SU-DHL-6 (cell line): Measurements from ENCODE around the gene GULP1.

ENCODE experiments used
- H2AFZ ChIP-seq: fragments of 200-600 bp; sonication (generic); 2 replicates; pipeline ENCODE4 v1.6.1; 2014; ENCODE audit warnings: low read depth, mild to moderate bottlenecking, moderate library complexity, mixed read lengths, antibody characterized with exemption, low read length; ENCODE audit not compliant: severe bottlenecking
- H3F3A ChIP-seq: fragments of 200-600 bp; shearing (Covaris generic); 2 replicates; pipeline ENCODE4 v1.6.0; 2016; ENCODE audit warnings: antibody characterized with exemption, mild to moderate bottlenecking; ENCODE audit not compliant: insufficient read depth
- H3K27ac ChIP-seq: fragments of 200-600 bp; sonication (generic); 2 replicates; pipeline ENCODE4 v1.5.1; 2016; ENCODE audit warnings: low read depth, mild to moderate bottlenecking, low read length, moderate library complexity, mixed read lengths
- H3K27me3 ChIP-seq: fragments of 200-600 bp; sonication (generic), shearing (Covaris generic); 2 replicates; pipeline ENCODE4 v1.6.0; 2014; ENCODE audit warnings: mild to moderate bottlenecking, low read length
- H3K36me3 ChIP-seq: fragments of 200-600 bp; sonication (generic); 2 replicates; pipeline ENCODE4 v1.6.1; 2014; ENCODE audit warnings: mild to moderate bottlenecking, low read length, mixed read lengths
- H3K4me2 ChIP-seq: fragments of 300-600, 200-600 bp; shearing (Covaris generic), sonication (generic); 2 replicates; pipeline ENCODE4 v1.6.0; 2014; ENCODE audit warnings: low read length, low read depth, mild to moderate bottlenecking; ENCODE audit not compliant: poor library complexity, severe bottlenecking
- H3K4me3 ChIP-seq: fragments of 200-600 bp; sonication (generic); 2 replicates; pipeline ENCODE4 v1.5.1; 2014; ENCODE audit warnings: antibody characterized with exemption, low read length, mild to moderate bottlenecking, mixed read lengths; ENCODE audit not compliant: insufficient read depth, poor library complexity, severe bottlenecking
- H3K79me2 ChIP-seq: fragments of 200-600 bp; sonication (generic); 2 replicates; pipeline ENCODE4 v1.6.1; 2014; ENCODE audit warnings: mild to moderate bottlenecking, low read length, moderate library complexity; ENCODE audit not compliant: insufficient read depth
- H3K9ac ChIP-seq: fragments of 200-600 bp; sonication (generic); 2 replicates; pipeline ENCODE4 v1.7.0; 2014; ENCODE audit warnings: mild to moderate bottlenecking, low read length
- H3K9me2 ChIP-seq: fragments of 200-600 bp; sonication (generic); replicated peaks from 2 replicates; pipeline ENCODE4 v1.6.1; 2014; ENCODE audit warnings: low read length; ENCODE audit not compliant: insufficient read depth
- H3K9me3 ChIP-seq: fragments of 200-600 bp; sonication (generic); 2 replicates; pipeline ENCODE4 v1.6.1; 2014; ENCODE audit warnings: low read length, mixed read lengths; ENCODE audit not compliant: insufficient read depth
- H4K20me1 ChIP-seq: fragments of 200-600 bp; sonication (generic); 2 replicates; pipeline ENCODE4 v1.6.1; 2014; ENCODE audit warnings: low read depth, mild to moderate bottlenecking, antibody characterized with exemption, low read length, moderate library complexity, mixed read lengths
- EZH2phosphoT487 ChIP-seq: fragments of 200-600 bp; sonication (generic), shearing (Covaris generic); conservative IDR thresholded peaks from 2 replicates; pipeline ENCODE4 v1.6.1; 2018; ENCODE audit warnings: mild to moderate bottlenecking, antibody characterized with exemption, low read length, moderate library complexity, mixed read lengths
- TF ChIP-seq, protein P1 (sequence below): fragments of 200-600 bp; sonication (generic); IDR thresholded peaks from one replicate; pipeline ENCODE4 v1.5.1; 2017; ENCODE audit warnings: antibody characterized with exemption, mild to moderate bottlenecking, low read length, moderate library complexity; ENCODE audit not compliant: insufficient read depth, poor library complexity, severe bottlenecking

GULP1 gene

DNA sequence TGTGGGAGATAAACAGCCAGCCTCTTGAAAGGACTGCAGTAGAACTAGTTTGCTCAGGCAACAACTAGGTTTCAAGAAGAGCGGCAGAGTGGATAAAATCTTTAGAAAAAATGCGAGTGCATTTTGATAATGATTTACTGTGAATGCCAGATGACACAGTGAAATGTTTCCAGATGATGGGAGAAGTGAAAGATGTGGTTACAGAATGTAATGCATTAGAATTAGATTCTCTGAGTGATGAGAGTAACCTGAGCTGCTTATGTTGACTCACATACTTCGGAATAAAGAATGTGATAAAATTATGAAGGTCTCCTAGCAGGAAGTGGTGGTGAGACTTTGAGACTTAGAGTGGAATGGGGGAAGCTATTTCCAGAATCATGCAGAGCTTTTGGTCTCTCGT, 184.3 kb downstream of the GULP1 start:
- H3K4me2 ChIP-seq, result no peak overlapping the region
- no peaks in the 10 kb centered on the region for H3K9me2 ChIP-seq
- no peak overlapping the region for H3K4me3 ChIP-seq
- H2AFZ ChIP-seq, result no peak overlapping the region
- H3K9ac ChIP-seq, result no peak overlapping the region
- no peaks in the 10 kb centered on the region for H3F3A ChIP-seq
- no peaks in the 10 kb centered on the region for H3K9me3 ChIP-seq
- no peak for TF ChIP-seq EZH2phosphoT487
- TF ChIP-seq, protein P1, sequence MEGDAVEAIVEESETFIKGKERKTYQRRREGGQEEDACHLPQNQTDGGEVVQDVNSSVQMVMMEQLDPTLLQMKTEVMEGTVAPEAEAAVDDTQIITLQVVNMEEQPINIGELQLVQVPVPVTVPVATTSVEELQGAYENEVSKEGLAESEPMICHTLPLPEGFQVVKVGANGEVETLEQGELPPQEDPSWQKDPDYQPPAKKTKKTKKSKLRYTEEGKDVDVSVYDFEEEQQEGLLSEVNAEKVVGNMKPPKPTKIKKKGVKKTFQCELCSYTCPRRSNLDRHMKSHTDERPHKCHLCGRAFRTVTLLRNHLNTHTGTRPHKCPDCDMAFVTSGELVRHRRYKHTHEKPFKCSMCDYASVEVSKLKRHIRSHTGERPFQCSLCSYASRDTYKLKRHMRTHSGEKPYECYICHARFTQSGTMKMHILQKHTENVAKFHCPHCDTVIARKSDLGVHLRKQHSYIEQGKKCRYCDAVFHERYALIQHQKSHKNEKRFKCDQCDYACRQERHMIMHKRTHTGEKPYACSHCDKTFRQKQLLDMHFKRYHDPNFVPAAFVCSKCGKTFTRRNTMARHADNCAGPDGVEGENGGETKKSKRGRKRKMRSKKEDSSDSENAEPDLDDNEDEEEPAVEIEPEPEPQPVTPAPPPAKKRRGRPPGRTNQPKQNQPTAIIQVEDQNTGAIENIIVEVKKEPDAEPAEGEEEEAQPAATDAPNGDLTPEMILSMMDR, result no peak
- H4K20me1 ChIP-seq, result no peaks in the 10 kb centered on the region
- H3K36me3 ChIP-seq, result no peaks in the 10 kb centered on the region
- no peaks in the 10 kb centered on the region for H3K27me3 ChIP-seq
- no peak overlapping the region for H3K27ac ChIP-seq
- no peaks in the 10 kb centered on the region for H3K79me2 ChIP-seq

DNA sequence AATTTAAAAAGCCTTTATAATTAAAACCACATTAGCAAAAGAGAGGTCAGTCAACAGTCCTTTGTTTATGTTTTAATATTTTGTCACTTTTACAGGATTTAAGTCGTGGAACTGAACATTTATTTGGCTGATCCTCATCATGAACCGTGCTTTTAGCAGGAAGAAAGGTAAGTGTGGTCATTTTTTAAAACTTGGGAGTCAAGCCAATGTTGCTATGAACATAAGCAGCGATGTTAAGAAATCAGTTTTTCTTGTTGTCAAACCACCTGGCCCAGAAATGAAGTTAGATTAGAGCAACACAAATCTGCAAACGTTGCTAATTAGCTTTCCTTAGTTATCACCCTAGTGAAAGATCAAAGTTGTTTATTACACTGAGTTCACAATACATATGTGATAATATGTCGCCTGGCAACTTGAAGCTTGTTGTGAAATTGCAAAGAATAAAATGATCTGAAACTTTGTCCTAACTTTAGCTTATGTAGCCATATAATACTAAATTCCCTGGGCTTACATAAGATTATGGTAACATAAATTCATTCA, 186.0 kb downstream of the GULP1 start:
- Histone ChIP-seq H2AFZ (no peak overlapping the region), H3K79me2 (no peaks in the 10 kb centered on the region), H3F3A (no peaks in the 10 kb centered on the region), H3K9me2 (no peaks in the 10 kb centered on the region), H3K9me3 (no peaks in the 10 kb centered on the region), H3K27me3 (no peaks in the 10 kb centered on the region), H3K4me3 (no peak overlapping the region), H3K9ac (no peak overlapping the region), H3K4me2 (no peak overlapping the region), H3K27ac (no peak overlapping the region), H3K36me3 (no peaks in the 10 kb centered on the region), H4K20me1 (no peaks in the 10 kb centered on the region)
- TF ChIP-seq, protein P1, result no peak
- TF ChIP-seq EZH2phosphoT487, result no peak

DNA sequence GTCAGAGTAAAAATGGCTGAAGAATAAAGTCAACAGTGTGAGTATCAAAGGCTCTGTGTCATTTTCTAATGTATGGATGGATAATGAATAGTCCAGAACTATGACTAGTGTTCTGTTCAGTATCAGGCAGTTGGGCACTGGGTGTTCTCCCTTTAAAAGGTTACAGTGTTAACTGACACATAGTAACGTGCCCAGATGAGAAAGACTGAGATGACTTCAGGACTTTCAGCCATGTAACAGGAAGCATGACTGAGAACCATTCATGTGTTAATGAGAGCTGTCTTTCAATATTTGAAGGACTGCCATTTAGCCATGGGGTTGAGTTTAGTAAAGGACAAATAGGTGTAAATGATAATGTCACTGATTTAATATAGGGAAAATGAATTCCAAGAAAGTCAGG, 187.1 kb downstream of the GULP1 start:
- no peak for TF ChIP-seq EZH2phosphoT487
- TF ChIP-seq, protein P1, result no peak
- no peak overlapping the region for H3K4me2 ChIP-seq
- H2AFZ ChIP-seq, result no peak overlapping the region
- H3K27ac ChIP-seq, result no peak overlapping the region
- no peaks in the 10 kb centered on the region for H3K36me3 ChIP-seq
- H3K9me2 ChIP-seq, result no peaks in the 10 kb centered on the region
- H3K9me3 ChIP-seq, result no peaks in the 10 kb centered on the region
- H4K20me1 ChIP-seq, result no peaks in the 10 kb centered on the region
- H3K27me3 ChIP-seq, result no peaks in the 10 kb centered on the region
- no peak overlapping the region for H3K9ac ChIP-seq
- no peaks in the 10 kb centered on the region for H3F3A ChIP-seq
- no peaks in the 10 kb centered on the region for H3K79me2 ChIP-seq
- no peak overlapping the region for H3K4me3 ChIP-seq

DNA sequence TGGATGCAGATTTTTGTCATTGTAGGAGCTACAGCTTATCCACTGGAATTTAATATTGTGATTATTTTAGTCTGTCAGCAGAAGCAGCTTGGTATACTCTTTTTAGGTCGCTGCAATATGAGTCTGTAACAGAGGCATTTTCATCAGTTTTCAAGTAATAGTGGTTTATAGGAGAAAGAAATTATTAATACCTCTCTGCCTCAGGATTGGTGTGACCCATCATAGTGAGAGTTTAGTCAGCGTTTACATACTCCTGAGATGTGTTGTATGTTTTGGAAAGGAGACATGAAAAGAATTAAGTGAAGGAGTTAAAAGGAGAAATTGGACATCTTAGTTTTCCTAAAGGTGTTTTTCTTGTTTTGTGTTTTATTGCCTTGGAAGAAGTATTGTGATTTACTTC, 189.8 kb downstream of the GULP1 start:
- H3K4me2 ChIP-seq, result no peak overlapping the region
- H3K36me3 ChIP-seq, result no peaks in the 10 kb centered on the region
- no peak overlapping the region for H2AFZ ChIP-seq
- H3K4me3 ChIP-seq, result no peak overlapping the region
- no peaks in the 10 kb centered on the region for H3K9me3 ChIP-seq
- H3K9ac ChIP-seq, result no peak overlapping the region
- no peaks in the 10 kb centered on the region for H4K20me1 ChIP-seq
- H3K79me2 ChIP-seq, result no peaks in the 10 kb centered on the region
- H3K27me3 ChIP-seq, result no peaks in the 10 kb centered on the region
- no peak overlapping the region for H3K27ac ChIP-seq
- no peaks in the 10 kb centered on the region for H3F3A ChIP-seq
- no peaks in the 10 kb centered on the region for H3K9me2 ChIP-seq
- TF ChIP-seq, protein P1, result no peak
- no peak for TF ChIP-seq EZH2phosphoT487
